Ovary (tissue), 3 donors: ENCODE results near the gene TGDS.

Source experiments
- CTCF ChIP-seq, 3 donors: fragments of 450-650 bp in 2 of 3; fragments of 200-600 bp in 1 of 3; IDR thresholded peaks; one replicate each; pipeline versions ENCODE4 v1.5.1 to v1.8.0; 2016 to 2022; ENCODE audit warnings: antibody characterized with exemption in 3 of 3, mild to moderate bottlenecking in 1 of 3
- POLR2A ChIP-seq: fragments of 450-650 bp; IDR thresholded peaks from one replicate; pipeline ENCODE4 v1.6.1; 2017; ENCODE audit warnings: antibody characterized with exemption, mild to moderate bottlenecking, moderate library complexity
- donor health status: DM: no; HTN: no; CAD: no.

GRCh38 chr13:94641409-94641941, 45.5 kb upstream of the TGDS start:
- TF ChIP-seq POLR2A: no peak
- no peak for TF ChIP-seq CTCF (IDR thresholded peaks at IDR 0.05)
